Bronchial epithelial cell (primary cell): ENCODE measurements around the gene EFEMP1. TPM values are rescaled to one million over a fixed set of nuclear protein-coding genes. Genes with fewer than 3 reads are reported as not detected.
A peak's percentile ranks its signal among the peaks of the same experiment; 100 is the strongest.
"Not testable (repeated sequence)": the region's sequence is repeated elsewhere in the genome, so short reads cannot be mapped to it uniquely, and the experiment has no call there.

Experiments
- DNase-seq: peaks from one replicate; pipeline ENCODE4 v3.0.0-alpha.2; 2010; ENCODE audit warnings: low read depth
- FAIRE-seq: peaks from 2 replicates; lab custom pipeline; 2011; peaks lifted over from hg19 to GRCh38; lab: Jason Lieb, UNC
- H3K27me3 ChIP-seq: 2 replicates; pipeline ENCODE4 v1.5.1; 2011; ENCODE audit warnings: low read length; ENCODE audit not compliant: control insufficient read depth, insufficient read depth
- H3K36me3 ChIP-seq: 2 replicates; pipeline ENCODE4 v1.5.1; 2011; ENCODE audit warnings: low read length; ENCODE audit not compliant: control insufficient read depth, insufficient read depth
- H3K4me3 ChIP-seq: 2 replicates; pipeline ENCODE4 v1.5.1; 2011; ENCODE audit warnings: mild to moderate bottlenecking, low read depth, low read length, control low read depth
- total RNA-seq: library from RNA; depleted of rRNA; stranded (reverse); fragments of >200 nt; gene quantifications from 2 replicates; pipeline ENCODE4 v1.2.1, GENCODE V29; 2014
- TF ChIP-seq, protein P1 (sequence below): IDR thresholded peaks from 2 replicates; pipeline ENCODE4 v1.5.1; 2011; ENCODE audit warnings: mild to moderate bottlenecking, moderate library complexity, low read length, control low read depth, inconsistent platforms; ENCODE audit not compliant: insufficient read depth, severe bottlenecking

EFEMP1 gene
- total RNA-seq, 1 donor from 2014 or later: 113 TPM

DNA sequence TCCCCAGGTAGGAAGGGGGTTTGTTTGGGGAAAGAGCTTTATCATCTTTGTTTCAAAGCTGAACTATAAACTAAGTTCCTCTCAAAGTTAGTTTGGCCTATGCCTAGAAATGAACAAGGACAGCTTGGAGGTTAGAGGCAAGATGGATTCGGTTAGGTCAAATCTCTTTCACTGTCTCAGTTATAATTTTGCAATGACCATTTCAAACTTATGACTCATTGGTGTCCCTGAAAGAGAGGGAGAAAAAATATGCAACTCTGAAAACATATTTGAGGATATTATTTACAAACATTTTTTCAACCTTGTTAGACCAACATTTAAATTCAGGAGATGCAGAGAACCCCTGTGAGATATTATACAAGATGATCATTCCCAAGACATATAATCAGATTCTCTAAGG is 95.7 kb downstream of the EFEMP1 start:
- no peaks in the 10 kb centered on the region for H3K27me3 ChIP-seq
- no peak overlapping the region for H3K4me3 ChIP-seq
- FAIRE-seq: no peak
- TF ChIP-seq, protein P1, sequence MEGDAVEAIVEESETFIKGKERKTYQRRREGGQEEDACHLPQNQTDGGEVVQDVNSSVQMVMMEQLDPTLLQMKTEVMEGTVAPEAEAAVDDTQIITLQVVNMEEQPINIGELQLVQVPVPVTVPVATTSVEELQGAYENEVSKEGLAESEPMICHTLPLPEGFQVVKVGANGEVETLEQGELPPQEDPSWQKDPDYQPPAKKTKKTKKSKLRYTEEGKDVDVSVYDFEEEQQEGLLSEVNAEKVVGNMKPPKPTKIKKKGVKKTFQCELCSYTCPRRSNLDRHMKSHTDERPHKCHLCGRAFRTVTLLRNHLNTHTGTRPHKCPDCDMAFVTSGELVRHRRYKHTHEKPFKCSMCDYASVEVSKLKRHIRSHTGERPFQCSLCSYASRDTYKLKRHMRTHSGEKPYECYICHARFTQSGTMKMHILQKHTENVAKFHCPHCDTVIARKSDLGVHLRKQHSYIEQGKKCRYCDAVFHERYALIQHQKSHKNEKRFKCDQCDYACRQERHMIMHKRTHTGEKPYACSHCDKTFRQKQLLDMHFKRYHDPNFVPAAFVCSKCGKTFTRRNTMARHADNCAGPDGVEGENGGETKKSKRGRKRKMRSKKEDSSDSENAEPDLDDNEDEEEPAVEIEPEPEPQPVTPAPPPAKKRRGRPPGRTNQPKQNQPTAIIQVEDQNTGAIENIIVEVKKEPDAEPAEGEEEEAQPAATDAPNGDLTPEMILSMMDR: no peak
- no peaks in the 10 kb centered on the region for H3K36me3 ChIP-seq
- DNase-seq: peak; percentile 25

DNA sequence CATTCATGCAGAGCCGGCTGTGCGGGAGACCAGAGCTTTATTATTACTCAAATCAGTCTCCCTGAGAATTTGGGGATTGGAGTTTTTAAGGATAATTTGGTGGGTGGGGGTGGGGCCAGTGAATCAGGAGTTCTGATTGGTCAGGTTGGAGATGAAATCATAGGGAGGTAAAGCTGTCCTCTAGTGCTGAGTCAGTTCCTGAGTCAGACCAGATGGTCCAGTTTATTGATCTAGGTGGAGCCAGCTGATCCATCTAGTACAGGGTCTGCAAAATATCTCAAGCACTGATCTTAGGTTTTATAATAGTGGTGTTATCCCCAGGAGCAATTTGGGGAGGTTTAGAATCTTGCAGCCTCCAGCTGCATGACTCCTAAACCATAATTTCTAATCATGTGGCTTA is 96.2 kb downstream of the EFEMP1 start:
- not testable (repeated sequence) for H3K4me3 ChIP-seq, FAIRE-seq, H3K27me3 ChIP-seq, H3K36me3 ChIP-seq
- peak; percentile 58 for DNase-seq

- TF ChIP-seq, protein P1: no peak
- DNase-seq: no peak
- FAIRE-seq: no peak
- no peaks in the 10 kb centered on the region for H3K36me3 ChIP-seq
- no peak overlapping the region for H3K4me3 ChIP-seq
- H3K27me3 ChIP-seq: no peaks in the 10 kb centered on the region
Observed at GRCh38 chr2:55826246-55826645, 97.3 kb downstream of the EFEMP1 start.

- FAIRE-seq (no peak), DNase-seq (no peak)
- Histone ChIP-seq H3K27me3 (no peaks in the 10 kb centered on the region), H3K4me3 (no peak overlapping the region), H3K36me3 (no peaks in the 10 kb centered on the region)
- TF ChIP-seq, protein P1: no peak
Observed at GRCh38 chr2:55824551-55825096, 99.0 kb downstream of the EFEMP1 start.

Other genes starting within 250 kb of the EFEMP1 start
- gene PNPT1, start 229.9 kb downstream of the EFEMP1 start, total RNA-seq: 30.1 and 30.8 TPM in 2 replicates